ENCODE results near the gene ACKR3. TPM values are rescaled to one million over a fixed set of nuclear protein-coding genes. Genes with fewer than 3 reads are reported as not detected.

The ACKR3 gene
- total RNA-seq, 1 donor from 2014 or later = 21.3 TPM

- no peak for DNase-seq (ENCODE audit: low spot score)
These were observed 38.5 kb downstream of the ACKR3 start for GRCh38 chr2:236608188-236608525.

- no peak for DNase-seq (ENCODE audit: low spot score)
These were observed 39.1 kb downstream of the ACKR3 start for GRCh38 chr2:236608710-236609109.

GRCh38 chr2:236610991-236611821 is 41.6 kb downstream of the ACKR3 start:
- no peak for DNase-seq (ENCODE audit: low spot score)

GRCh38 chr2:236612737-236613136 is 43.1 kb downstream of the ACKR3 start:
- DNase-seq (ENCODE audit: low spot score) = no peak

GRCh38 chr2:236613612-236614011 is 44.0 kb downstream of the ACKR3 start:
- DNase-seq (ENCODE audit: low spot score) = no peak

- no peak for DNase-seq (ENCODE audit: low spot score)
These were observed 44.9 kb downstream of the ACKR3 start for GRCh38 chr2:236614551-236614950.

GRCh38 chr2:236616031-236616430 is 46.4 kb downstream of the ACKR3 start:
- DNase-seq (ENCODE audit: low spot score) = no peak

- no peak for DNase-seq (ENCODE audit: low spot score)
These were observed 47.0 kb downstream of the ACKR3 start for GRCh38 chr2:236616624-236617023.

GRCh38 chr2:236617221-236617737 is 47.7 kb downstream of the ACKR3 start:
- no peak for DNase-seq (ENCODE audit: low spot score)

- no peak for DNase-seq (ENCODE audit: low spot score)
These were observed 48.2 kb downstream of the ACKR3 start for GRCh38 chr2:236617796-236618195.

GRCh38 chr2:236618370-236618769 is 48.7 kb downstream of the ACKR3 start:
- peak; percentile 61 for DNase-seq (ENCODE audit: low spot score)

- no peak for DNase-seq (ENCODE audit: low spot score)
These were observed 50.4 kb downstream of the ACKR3 start for GRCh38 chr2:236619910-236620612.

- no peak for DNase-seq (ENCODE audit: low spot score)
These were observed 52.2 kb downstream of the ACKR3 start for GRCh38 chr2:236621786-236622185.

- DNase-seq (ENCODE audit: low spot score) = no peak
These were observed 52.6 kb downstream of the ACKR3 start for GRCh38 chr2:236622201-236622600.

- DNase-seq (ENCODE audit: low spot score) = no peak
These were observed 53.0 kb downstream of the ACKR3 start for GRCh38 chr2:236622660-236623059.

GRCh38 chr2:236623816-236624215 is 54.2 kb downstream of the ACKR3 start:
- no peak for DNase-seq (ENCODE audit: low spot score)

- DNase-seq (ENCODE audit: low spot score) = no peak
These were observed 55.6 kb downstream of the ACKR3 start for GRCh38 chr2:236625156-236625690.

GRCh38 chr2:236626391-236627150 is 56.9 kb downstream of the ACKR3 start:
- DNase-seq (ENCODE audit: low spot score) = no peak

GRCh38 chr2:236627193-236627592 is 57.6 kb downstream of the ACKR3 start:
- no peak for DNase-seq (ENCODE audit: low spot score)

- peak; percentile 22 for DNase-seq (ENCODE audit: low spot score)
These were observed 58.2 kb downstream of the ACKR3 start for GRCh38 chr2:236627841-236628240.

- peak; percentile 33 for DNase-seq (ENCODE audit: low spot score)
These were observed 58.8 kb downstream of the ACKR3 start for GRCh38 chr2:236628256-236628901.
